DMS53 treated with DMSO at 0.1 percent for 48 hours (cell line): ENCODE results near the gene ASB6.

Experiments
- DNase-seq: peaks from one replicate; lab custom pipeline; 2025; ENCODE audit not compliant: unreplicated experiment; lab: John Stamatoyannopoulos, UW

ASB6 gene, protein sequence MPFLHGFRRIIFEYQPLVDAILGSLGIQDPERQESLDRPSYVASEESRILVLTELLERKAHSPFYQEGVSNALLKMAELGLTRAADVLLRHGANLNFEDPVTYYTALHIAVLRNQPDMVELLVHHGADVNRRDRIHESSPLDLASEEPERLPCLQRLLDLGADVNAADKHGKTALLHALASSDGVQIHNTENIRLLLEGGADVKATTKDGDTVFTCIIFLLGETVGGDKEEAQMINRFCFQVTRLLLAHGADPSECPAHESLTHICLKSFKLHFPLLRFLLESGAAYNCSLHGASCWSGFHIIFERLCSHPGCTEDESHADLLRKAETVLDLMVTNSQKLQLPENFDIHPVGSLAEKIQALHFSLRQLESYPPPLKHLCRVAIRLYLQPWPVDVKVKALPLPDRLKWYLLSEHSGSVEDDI

DNA sequence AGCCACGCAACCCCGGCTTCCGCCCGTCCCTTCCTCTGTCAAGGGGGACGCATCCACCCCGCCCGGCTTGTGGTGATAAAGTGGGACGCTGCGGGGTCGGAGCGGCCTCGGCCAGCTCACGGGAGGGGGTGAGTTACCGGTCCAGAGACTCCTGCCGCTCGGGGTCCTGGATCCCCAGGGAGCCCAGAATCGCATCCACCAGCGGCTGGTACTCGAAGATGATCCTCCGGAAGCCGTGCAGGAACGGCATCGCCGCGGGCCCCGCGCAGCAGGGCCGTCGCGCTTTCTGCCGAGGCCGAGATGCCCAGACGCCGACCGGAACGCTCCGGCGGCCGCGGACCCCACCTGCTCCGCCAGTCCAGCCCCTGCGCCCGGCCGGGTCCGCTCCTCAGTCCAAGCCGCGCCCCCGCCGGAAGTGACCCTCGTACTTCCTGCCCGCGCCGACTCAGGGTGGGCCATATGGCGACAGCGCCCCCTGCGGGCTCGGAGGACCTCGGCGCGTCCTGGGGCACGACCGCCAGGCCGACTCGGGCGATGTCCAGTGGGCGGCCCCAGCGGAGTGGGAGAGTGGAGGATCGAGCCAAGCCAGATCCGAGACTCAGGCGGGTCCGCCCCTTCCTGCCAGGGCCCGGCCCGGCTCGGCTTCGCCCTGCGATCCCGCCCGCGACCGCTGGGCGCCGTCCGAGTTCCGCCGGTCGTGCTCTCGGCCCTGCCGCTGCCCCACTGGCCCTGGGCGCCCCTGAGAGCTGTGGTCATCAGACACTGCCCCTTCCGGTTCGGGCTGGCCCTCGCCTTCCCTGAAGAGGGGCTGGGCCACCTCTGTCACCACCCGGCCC lies at the start of gene ASB6:
ASB6 (minus strand) TSS at position 402 of the 836 bp plus-strand sequence; CDS start at position 250, 152 bp downstream.
- peak; percentile 92 for DNase-seq

DNA sequence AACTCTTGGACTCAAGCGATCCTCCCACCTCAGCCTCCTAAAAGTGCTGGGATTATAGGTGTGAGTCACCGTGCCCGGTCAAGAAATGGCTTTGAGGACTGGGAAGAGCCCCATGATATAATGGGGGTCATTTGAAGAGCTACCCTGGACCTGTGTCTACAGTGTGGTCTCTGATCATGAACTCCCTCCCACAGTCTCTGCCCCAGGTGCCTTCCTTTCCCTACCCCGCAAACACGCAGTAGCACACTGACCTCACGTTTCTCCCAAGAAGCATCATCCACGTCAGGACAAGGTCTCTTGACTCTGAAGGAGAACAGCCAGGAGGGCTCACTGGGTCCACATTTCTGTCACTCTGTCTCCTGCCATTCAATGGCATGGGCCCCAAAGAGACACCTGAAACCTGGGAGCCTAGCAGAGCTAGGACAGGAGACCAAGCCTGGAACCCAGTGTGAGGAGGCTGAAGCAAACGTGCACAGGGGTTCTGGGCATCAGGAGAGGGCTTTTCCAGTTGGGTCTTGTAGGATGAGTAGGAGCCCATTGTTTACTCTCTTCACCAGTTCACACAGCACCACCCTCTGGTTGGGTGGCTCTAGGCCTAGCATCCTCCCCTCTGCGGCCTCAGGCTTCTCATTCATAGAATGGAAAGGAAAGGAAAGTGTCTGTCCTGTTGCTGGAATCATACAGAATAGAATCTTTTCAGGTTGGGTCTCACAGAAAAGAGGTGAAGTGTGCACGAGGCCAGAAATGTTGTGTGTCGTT lies 46.5 kb upstream of the ASB6 start:
- DNase-seq, result no peak

DNA sequence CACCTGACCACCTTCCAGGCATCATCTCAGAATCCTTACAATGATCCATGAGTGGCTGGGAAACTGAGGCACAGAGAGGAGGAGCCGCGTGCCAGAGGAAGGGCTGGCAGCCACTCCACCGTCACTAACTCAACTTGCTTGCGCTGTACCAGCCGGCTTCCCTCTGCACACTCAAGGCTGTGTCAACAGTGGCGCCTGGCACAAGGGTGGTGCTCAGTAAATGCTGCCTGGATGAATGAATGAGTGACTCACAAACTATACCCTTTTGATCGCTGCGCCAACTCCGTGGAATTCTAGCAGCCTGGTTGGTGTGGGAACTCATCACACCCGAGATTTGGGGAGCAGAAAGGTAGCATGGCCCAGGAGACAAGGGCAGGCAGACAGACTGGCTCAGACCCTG lies 45.4 kb upstream of the ASB6 start:
- no peak for DNase-seq

DNA sequence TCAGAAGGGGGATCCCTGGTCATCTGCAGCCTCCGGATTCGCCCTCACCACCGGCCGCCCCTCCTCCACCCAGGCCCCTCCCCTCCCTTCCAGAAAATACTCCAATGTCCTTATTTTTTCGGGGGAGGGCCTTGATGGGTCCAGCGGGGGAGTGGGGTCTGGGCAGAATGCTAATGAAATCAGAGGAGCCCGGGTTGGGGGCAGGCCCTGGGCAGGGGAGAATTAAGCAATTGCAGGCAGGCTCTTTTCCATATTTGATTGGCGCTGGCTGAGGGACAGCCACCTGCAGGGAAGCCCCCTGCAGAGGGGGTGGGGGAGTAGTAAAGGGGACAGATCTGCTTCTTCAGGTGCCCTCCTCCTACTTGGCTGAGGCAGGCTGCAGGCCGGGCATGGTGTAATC lies 44.8 kb upstream of the ASB6 start:
- DNase-seq, result no peak

DNA sequence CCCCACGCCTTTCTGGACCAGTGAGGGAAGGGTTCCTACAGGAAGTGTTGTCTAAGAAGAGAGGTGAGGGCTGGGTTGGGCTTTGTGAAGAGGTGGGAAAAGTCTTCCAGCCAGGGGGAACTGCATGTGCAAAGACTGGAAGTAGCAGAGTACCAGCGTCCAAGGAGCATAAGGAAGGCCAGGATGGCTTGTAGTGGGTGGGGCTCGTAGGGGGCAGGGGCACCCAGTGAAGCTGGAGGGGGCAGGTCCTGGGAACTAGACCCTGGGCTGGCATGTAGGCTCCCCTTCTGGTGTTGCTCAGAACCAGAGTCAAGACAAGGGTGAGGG lies 43.9 kb upstream of the ASB6 start:
- no peak for DNase-seq

DNA sequence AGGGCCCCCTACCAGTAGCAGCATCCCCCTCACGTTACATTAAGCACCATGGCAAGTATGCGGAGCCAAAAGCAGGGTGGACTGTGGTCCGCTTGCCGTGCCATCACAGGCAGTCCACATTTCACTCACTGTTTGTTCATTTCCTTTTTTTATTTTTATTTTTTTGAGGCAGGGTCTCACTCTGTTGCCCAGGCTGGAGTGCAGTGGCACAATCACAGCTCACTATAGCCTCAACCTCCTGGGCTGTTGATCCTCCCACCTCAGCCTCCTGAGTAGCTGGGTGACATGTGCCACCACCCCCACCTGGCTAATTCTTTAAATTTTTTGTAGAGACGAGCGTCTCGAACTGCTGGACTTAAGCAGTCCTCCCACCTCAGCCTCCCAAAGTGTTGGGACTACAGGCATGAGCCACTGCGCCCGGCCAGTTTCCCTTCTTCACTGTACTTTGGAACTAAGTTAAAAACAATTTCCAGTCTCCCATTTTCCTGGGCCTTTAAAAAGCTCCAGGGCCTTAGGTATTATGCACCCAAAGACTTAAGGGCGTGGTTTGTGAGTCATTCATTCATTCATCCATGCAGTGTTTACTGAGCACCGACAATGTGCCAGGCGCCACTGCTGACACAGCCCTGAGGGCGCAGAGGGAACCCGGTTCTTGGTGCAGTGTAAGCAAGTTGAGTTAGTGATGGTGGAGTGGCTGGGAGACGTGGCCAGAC lies 43.4 kb upstream of the ASB6 start:
- no peak for DNase-seq

DNA sequence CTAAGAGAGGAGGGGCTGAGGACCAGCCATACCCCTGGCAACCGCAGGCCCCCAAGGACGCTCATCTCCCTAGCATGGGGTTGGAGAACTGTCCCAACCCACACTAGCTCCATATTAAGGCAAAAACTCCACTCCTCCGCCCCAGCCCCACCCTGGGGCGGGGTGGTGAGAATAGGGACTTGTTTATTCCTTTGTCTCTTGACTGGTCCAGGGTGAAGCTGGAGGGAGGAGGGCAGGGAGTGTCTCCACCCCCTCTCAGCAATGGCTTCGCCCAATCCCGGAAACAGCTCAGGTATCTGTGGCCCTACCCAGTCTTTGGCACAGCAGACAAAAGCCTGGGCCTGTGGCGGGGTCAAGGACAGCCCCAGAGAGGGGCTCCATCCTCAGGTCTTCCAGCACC lies 40.4 kb upstream of the ASB6 start:
- no peak for DNase-seq

DNA sequence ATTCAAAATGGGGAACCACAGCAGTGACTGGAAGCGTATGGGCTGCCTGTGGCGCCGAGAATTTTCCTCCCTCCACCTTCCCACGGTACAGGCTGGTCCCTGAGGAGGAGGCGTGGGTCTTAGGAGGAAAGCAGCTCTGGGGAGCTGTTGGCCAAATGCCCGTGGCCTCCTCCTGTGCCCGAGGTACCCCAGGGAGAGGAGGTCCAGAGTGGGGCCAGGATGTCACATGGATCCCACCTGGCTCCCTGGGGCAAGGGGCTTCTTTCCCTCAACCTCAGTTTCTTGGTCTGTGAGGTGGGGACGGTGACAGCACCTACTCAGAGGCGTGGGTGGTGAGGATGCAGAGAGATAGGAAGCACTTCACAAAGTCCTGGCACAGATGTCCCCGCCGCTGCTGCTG lies 40.0 kb upstream of the ASB6 start:
- no peak for DNase-seq

DNA sequence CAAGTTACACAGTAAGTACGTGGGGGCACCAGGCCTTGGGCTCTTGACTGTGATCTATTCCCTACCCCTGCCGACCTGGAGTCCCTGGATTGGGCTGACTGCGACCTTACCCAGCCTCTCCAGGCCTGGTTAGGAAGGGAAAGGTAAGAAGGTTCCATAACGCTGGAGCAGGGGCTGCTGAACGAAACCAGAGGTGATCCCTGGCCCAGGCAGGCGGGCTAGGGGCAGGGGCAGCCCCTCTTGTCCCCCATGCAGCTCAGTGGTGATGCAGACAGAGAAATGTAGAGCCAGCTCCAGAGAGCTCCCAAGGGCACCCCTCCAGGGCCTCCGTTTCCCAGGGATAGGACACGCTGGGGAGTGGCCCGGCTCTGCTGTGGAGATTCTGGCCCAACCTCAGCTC lies 37.6 kb upstream of the ASB6 start:
- no peak for DNase-seq

DNA sequence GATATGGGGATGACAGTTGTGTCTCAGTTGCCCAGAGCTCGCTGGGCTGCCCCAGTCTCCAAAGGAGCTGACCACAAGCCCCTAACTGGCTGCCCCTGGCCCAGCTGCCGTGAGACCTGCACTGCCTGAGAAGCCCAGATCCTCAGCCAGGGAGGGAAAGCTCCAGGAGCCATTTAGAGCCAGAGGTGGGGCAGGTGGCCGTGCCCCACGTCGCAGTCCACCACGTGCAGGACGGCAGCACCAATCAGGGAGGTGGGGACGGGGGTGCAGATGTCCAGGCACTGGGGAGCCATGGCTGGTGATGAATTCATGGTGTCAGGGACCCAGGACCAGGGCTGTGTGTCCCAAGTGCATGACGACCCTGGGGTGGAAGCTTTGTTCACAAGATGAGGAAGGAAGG lies 36.9 kb upstream of the ASB6 start:
- no peak for DNase-seq

DNA sequence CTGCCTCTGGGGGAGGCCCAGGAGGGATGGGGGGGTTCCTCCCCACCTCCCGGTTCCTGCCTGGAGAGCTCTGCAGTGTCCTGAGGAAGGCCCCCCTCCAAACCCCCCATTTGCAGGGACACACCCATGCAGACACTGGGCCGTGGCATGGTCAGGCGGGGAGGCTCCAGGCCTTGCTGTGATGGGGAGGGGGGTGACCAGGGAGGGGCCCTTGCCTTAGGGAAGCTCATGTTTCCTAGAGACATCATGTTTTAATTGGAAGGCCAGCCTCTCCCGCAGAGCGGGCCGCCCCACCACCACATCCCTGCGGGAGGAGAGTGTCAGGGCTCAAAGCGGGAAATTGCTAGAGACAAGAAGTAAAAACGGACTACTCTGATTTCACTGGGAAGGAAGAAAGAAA lies 35.5 kb upstream of the ASB6 start:
- no peak for DNase-seq

DNA sequence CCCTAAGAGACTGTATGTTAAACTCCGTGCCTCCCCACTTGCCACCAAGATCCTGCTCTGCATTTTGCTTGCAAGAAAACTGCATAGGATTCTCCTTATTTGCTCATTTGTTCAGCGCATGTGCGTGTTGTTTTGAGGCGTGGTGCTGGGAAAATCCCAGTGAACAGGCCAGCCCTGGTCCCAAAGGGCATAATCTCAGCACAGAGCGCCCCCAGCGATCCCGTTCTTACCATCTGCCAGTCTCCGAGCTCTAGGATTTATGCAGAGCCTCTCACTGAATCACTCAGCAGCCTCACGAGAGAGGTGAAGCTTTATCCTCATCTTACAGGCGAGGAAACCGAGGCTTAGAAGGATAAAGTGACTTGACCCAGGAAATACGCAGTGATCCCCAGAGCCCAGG lies 35.0 kb upstream of the ASB6 start:
- DNase-seq, result no peak

DNA sequence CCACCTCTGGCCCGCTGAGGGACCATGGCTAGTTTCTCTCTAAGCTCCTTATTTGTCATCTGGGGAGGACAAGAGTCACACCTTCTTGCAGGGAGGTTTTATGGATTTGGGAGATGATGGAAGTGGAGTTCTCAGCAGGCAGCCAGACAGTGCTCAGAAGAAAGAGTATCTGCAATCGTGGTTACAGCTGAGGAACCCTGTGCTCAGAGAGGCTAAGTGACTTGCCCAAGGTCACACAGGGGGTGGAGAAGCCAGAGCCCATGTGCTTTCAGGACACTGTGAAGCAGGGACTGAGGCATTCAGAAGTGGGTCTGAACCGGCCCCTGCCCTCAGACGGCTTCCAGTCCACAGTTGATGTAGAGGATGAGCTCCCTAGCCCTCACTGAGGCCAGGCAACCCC lies 34.3 kb upstream of the ASB6 start:
- no peak for DNase-seq

DNA sequence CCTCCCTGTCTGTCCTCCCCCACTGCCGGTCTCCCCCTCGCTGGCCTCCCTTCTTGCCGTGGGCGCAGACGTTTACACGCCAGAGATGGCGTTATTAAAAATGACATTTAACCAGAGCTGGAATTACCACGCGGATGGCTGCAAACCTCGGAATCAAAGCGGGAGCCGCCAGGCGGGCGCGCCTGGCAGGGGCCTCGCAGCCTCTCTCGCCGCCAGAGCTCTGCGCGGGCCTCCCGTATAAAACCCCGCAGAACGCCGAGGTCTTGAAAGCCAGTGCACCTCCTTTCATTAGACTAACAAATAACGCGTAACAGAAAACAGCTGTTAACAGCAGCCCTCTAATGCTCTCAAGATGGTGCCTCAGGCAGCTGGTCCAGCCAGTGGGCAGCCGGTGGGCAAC lies 33.7 kb upstream of the ASB6 start:
- DNase-seq, result no peak

DNA sequence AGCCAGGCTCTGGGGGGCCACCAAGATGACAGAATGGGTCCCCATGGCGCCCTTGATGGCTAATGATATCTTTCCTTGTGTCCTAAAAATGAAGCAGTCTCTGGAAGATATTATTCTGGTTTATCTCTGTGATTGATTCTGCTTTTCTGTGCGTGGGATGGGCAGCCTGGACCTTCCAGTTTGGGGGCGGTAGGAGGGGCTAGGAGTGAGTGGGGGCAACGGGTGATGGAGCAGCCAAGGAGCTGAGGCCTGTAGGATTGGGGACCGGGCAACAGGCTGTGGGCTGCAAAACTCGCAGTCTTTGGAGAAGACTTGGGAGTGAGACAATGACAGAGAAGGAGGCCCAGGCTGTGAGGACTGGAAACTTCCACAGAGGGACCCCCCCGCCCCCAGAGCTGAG lies 32.3 kb upstream of the ASB6 start:
- no peak for DNase-seq

DNA sequence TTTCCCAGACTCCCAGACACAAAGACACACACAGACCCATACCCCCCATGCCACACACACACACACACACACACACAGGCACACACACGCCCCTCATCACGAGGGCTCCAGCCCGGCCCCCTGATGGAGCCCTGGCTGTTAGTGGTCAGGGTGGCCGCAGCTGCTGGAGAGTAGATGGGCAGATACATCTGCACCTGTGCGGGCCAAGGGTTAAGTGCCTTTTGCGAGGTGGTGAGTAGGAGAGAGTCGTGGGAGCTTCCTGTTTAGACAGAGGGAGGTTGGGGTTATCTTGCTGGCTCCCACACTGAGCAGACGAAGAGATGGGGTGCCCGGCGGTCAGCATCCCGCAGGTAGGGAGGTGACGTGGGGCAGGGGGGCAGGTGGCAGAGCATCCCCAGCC lies 31.7 kb upstream of the ASB6 start:
- no peak for DNase-seq

DNA sequence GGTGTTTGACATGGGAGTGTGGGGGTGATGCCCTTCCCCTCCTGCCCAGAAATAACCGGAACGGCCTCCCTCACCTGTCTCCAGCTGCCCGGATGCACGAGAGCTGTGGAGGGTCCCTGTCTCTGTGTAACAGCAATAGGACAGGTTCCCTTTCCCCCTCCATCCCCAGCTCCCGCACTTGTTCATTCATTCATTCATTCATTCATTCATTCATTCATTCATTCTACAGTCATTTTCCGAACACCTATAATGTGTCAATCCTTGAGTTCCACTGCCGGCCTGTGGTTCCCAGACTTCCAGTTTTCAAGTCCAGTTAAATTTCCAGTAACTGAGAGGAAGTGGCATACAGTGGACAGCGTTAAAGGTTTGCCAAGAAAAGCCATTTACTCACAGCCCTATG lies 30.8 kb upstream of the ASB6 start:
- DNase-seq, result no peak

DNA sequence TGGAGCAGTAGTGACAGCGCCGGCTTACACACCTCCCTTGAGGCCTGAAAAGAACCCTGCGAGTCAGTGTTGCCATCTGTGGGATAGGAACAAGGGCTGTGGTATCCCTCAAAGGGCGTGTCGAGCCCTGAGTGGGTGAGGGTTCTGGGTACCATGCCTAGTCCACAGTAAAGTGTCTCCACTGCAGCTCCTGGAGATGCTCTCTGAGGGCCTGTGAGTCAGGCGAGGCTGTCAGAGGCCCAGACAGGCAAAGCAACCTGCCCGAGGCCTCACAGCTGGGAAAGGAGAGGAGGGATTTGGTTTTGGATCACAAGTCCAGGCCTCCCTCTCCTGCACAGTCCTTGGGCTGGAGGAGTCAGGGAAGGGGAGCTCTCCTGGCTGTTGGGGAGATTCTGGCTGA lies 29.6 kb upstream of the ASB6 start:
- DNase-seq, result no peak

DNA sequence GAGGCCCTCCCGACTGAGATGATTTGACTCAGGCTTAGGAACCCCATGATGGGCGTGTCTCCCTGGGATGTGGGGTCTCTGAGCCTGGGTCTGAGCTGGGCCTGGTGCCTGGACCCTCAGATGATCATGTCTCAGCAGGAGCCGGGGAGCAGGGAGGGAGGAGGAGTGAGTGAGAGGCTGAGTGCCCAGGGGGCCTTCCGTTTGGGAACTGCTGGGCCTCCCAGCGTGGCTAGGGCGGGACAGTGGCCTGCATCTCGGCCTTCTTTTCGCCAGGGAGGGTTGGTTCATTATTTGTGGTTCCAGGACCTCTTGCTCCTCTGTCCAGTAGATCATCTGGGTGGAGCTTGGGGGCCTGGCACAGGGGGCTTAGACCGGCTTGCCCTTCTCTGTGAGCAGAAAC lies 29.1 kb upstream of the ASB6 start:
- DNase-seq, result no peak

DNA sequence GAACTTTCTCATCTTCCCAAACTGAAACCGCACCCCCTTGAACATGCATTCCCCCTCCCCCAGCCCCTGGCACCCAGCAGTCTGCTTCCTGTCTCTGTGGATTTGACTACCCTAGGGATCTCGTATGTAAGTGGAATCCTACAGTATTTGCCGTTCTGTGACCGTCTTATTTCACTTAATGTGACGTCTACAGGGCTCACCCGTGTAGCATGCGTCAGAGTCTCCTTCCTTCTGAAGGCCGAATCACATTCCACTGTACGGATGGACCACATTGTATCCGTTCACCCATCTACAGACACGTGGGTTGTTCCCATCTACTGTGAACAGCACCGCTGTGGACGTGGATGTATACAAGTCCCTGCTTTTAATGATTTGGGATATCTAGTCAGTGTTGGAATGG lies 28.0 kb upstream of the ASB6 start:
- DNase-seq, result no peak

DNA sequence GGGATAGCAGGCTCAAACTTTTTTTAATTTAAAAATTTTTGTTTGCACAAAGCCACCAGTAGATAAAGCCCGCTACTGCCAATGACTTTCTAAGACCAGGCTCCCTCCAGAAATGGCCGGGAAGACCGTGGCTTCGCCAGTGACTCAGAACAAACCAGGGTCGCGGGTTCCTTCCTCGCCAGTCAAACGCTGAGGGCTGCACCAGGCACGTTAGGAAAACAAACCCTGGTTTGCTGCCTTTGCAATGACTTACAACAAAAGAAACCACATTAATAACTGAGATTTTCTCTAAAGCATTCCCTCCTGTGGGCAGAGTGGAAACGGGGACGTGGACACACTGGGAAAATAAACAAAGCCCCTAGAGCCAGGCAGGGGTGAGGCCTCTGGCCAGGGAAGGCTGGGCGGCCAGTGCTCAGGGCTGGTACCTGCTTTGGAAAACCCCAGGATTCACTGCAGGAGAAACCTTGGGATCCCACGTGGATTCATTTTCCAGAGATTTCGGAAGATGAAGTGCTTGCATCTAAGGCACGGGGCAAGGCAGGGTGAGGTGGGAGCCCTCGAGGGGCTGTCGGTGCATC lies 27.3 kb upstream of the ASB6 start:
- no peak for DNase-seq
